KOPT-K1 (cell line): ENCODE data around the gene OR14I1.
"Not testable (repeated sequence)": the region's sequence is repeated elsewhere in the genome, so short reads cannot be mapped to it uniquely, and the experiment has no call there.

Experiments
- H3K27ac ChIP-seq: fragments of 200-600 bp; sonication (generic); 2 replicates; pipeline ENCODE4 v1.5.1; 2016; ENCODE audit warnings: antibody characterized with exemption, mild to moderate bottlenecking, low read depth, low read length; ENCODE audit not compliant: poor library complexity, severe bottlenecking
- H3K36me3 ChIP-seq: fragments of 200-600 bp; sonication (generic); 2 replicates; pipeline ENCODE4 v1.5.1; 2017; ENCODE audit warnings: antibody characterized with exemption, mild to moderate bottlenecking, low read length, moderate library complexity; ENCODE audit not compliant: insufficient read depth
- H3K9me3 ChIP-seq: fragments of 200-600 bp; sonication (generic); 2 replicates; pipeline ENCODE4 v1.5.1; 2017; ENCODE audit warnings: antibody characterized with exemption, low read length, mild to moderate bottlenecking; ENCODE audit not compliant: insufficient read depth, poor library complexity, severe bottlenecking

The OR14I1 gene

DNA sequence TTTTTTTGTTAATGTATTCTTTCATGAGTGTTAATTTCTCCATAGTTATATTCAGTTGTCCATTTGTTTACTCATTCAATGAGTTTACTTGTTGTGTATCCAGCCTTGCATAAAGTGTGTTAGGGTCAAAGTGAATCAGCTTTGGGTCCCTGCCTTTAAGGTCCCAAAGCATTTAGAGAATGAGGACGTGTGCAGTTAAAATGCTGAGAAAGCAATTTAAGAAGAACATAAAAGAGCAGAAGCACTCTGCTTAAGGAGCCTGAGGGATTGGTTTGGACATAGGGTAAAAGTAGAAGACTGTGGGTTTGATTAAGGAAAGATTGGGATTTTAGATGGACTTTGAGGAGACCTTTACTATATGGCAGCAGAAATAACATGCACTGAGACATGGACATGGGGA, 3.5 kb downstream of the OR14I1 start:
- H3K27ac ChIP-seq, result no peak overlapping the region

DNA sequence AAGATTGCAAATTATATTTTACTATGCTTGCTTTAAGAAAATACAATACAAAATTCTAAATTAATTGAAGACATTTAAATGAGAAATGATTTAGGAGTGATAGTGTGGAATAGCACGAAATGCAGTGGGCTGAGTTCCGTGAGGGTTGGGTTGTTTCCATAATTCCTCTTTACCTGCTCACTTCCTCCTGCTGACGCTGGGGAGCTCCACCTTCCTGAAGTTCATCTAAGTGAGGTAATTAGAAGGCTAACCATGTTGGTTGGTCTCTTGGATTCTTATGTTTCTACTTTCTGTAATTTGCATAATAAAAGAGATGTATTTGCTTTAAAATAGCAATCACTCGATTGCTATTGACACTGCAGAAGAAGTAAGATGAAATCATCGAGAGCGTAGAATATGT, 4.7 kb downstream of the OR14I1 start:
- H3K9me3 ChIP-seq, result no peaks in the 10 kb centered on the region
- no peak overlapping the region for H3K27ac ChIP-seq
- H3K36me3 ChIP-seq, result no peaks in the 10 kb centered on the region

More for the DNA sequence above, 3.5 kb downstream of the OR14I1 start:
- no peaks in the 10 kb centered on the region for H3K36me3 ChIP-seq
- H3K9me3 ChIP-seq, result no peaks in the 10 kb centered on the region

DNA sequence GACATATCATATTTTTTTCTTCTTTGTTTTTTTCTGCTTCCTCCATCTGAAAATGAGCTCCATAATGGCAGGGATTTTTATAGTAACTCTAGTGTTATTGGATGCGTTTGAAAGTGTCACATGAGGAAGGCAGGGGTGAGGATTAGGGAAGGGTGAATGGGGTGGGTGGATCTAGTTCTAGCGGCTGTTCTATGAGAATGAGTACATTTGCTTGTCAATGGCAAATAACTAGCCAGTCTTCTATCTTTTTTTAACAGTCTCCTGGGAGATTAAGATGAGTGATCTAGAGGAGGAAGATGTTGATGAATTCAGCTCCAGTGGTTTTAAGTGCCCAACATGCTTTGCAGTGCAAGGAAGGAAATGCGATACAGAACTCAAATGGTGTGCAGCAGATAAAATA, 5.8 kb downstream of the OR14I1 start:
- no peak overlapping the region for H3K27ac ChIP-seq
- no peaks in the 10 kb centered on the region for H3K36me3 ChIP-seq
- no peaks in the 10 kb centered on the region for H3K9me3 ChIP-seq

DNA sequence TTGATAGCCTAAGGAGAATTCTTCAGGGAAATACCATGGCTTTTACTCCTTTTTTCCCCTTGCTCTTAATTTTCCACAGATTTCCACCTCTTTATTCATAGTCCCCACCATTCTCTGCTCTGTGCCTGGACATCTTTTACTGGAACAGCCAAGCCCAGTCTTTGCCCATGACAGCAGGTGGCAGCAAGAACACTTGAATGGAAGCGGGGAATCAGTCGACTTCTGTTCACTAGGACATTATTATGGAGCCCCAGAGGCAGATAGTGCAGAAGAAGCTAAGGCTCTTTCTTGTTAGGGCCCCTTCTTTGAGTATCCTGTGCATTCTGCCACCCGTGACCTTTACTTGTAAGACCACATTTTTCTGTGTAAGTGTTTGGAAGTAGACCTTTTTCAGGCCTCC, 6.3 kb downstream of the OR14I1 start:
- no peak overlapping the region for H3K27ac ChIP-seq
- no peaks in the 10 kb centered on the region for H3K36me3 ChIP-seq
- peaks cover 3% of the 10 kb centered on the region for H3K9me3 ChIP-seq

DNA sequence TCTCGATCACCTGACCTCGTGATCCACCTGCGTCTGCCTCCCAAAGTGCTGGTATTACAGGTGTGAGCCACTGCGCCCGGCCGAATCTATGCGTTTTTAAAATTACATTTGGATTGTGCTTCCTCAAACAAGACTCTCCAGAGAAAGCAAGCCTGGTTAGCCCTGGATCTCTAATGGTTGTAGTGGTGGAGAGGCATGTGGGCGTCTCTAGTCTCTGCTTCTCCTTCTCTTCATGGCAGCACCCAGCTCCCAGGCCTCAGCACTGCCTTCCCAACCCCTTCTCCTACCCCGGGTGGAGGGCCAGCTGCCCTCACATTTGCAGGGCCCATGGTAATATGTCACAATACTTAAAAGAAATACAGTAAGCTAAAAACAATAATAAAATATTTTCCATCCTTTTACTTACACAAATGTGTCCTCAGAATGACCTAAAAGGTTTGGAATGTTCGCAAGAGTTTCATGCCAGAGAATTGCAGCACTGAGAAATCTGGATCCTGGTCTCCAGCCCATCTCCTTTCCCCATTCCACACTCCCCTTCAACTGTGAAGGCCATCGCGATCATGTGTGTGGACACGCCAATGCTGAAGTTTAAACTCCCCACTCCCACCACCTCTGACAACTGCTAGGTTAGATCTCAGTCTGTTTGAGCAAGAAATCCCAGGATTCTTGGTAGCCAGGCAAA, 7.0 kb downstream of the OR14I1 start:
- H3K27ac ChIP-seq, result no peak overlapping the region
- peaks cover 6% of the 10 kb centered on the region for H3K9me3 ChIP-seq

DNA sequence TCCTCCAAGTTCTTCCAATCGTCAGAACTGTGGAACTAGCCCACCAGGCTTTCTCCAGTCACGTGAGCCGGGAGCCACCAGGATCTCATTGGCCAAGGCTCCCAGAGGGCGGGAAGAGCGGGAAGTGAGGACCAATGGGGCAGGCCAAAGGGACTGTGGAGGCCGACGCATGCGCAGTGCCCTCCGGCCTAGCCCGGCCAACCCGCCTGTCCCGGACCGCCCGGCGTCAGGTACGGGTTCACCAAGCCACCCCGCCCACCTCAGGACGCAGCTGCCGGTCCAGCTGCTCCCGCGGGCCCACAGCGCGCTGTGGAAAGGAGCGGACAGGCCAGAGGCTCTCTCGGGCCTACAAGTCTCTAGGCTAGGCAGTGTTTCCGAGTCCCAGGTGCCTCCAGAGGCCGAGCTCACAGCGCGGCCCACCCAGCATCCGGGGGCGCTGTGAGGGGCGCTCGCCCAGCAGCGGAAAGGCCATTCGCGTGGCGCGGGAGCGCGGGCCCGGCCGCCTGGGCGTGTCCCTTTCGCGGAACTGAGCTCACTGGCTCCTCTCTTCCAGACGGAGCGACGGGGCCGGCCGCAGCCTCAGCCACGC, 10.9 kb downstream of the OR14I1 start:
- Histone ChIP-seq H3K27ac (no peak overlapping the region), H3K9me3 (peaks cover 6% of the 10 kb centered on the region), H3K36me3 (no peaks in the 10 kb centered on the region)

More for the DNA sequence above, 7.0 kb downstream of the OR14I1 start:
- H3K36me3 ChIP-seq, result no peaks in the 10 kb centered on the region

DNA sequence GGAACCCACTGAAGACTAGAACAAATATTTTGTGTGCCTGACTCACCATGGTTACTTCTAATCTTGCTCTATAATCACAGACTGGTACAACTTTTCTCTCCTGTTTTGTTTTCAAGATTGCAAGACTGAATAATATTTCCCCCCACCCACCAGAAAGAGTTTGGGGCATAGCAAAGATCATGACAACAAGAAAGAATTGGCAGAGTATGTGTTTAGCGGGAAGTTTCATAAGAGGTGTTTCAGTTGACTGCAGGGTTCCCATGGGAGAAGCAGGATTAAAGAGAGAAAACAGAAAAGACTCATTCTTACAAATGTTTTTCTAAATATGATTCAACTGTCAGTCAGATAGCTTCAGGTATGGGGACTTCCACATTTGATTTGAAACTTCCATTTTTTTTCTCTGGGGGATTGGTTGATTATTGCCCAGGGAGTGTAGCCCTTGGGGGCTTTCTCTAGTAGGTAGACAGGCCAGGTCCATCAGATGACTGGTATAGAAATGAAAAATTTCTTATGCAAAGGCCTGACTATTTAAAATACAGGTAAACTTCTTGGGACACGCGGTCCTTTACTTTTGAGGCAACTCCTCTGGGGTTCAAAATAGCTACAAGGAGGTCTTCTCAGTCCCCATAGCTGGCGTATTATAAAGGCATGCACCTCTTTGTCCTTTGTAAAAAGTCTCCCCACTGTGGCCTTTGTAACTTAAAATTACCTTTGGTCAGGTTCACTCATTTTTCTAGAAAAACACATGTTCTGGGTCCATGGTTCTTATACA, 13.9 kb downstream of the OR14I1 start:
- H3K27ac ChIP-seq, result no peak overlapping the region
- no peaks in the 10 kb centered on the region for H3K36me3 ChIP-seq
- peaks cover 6% of the 10 kb centered on the region for H3K9me3 ChIP-seq

DNA sequence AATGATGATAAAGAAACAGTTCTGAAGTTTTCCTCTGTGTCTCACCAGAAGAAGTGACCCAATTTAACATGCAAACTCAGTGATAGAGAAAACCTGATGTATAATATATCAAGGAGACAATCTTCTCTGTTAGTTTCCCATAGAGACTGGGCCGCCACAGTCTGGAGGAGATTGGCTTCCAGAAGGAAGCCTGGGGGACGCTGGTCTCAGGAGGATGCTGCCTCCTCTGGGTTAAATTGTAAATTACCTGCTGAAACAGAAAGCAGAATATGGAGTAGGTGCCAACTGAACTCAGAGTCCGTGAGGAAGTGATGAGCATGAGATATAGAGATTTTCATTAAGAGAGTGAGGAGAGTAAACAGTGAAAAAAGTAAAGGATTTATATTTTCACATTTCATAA, 15.8 kb downstream of the OR14I1 start:
- Histone ChIP-seq H3K9me3 (peaks cover 6% of the 10 kb centered on the region), H3K36me3 (no peaks in the 10 kb centered on the region)

DNA sequence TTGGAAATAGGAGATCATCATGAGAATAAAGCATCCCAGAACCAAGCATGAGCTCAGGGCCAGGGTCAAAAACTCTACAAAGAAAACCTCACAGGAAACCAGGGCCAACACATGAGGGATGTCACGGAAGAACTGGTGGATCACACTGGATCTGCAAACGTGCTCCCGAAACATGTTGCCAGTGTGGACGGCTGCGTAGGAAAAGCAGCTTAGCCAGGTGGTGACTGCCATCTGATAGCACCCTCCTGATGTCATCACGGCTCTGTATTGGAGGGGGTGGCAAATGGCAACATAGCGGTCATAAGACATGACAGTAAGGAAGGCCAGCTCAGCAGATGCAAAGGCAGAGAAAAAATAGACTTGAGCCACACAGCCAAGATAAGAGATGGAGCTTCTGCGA, 20.9 kb downstream of the OR14I1 start:
- Histone ChIP-seq H3K9me3 (no peaks in the 10 kb centered on the region), H3K36me3 (no peaks in the 10 kb centered on the region), H3K27ac (no peak overlapping the region)

More for the DNA sequence above, 15.8 kb downstream of the OR14I1 start:
- no peak overlapping the region for H3K27ac ChIP-seq

DNA sequence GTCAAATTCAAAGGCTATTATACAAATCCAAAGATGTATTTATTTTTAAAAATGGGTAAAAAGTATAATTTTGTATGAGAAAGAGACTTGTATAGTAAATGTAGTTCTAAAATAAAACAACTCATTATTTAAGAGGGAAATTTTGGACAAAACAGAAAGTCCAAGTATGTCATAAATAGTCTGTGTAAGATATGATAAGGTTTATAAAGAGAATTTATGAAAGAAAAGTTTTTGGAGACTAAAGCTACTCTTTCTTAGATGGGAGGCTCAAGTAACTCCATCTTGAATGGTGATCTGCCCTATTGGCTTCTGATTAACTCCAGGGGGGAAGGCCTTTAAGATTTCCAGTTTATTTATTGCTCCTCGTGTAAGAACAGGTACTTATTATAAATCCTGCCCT, 32.6 kb downstream of the OR14I1 start:
- peaks cover 15% of the 10 kb centered on the region for H3K9me3 ChIP-seq
- no peaks in the 10 kb centered on the region for H3K36me3 ChIP-seq
- H3K27ac ChIP-seq, result no peak overlapping the region

DNA sequence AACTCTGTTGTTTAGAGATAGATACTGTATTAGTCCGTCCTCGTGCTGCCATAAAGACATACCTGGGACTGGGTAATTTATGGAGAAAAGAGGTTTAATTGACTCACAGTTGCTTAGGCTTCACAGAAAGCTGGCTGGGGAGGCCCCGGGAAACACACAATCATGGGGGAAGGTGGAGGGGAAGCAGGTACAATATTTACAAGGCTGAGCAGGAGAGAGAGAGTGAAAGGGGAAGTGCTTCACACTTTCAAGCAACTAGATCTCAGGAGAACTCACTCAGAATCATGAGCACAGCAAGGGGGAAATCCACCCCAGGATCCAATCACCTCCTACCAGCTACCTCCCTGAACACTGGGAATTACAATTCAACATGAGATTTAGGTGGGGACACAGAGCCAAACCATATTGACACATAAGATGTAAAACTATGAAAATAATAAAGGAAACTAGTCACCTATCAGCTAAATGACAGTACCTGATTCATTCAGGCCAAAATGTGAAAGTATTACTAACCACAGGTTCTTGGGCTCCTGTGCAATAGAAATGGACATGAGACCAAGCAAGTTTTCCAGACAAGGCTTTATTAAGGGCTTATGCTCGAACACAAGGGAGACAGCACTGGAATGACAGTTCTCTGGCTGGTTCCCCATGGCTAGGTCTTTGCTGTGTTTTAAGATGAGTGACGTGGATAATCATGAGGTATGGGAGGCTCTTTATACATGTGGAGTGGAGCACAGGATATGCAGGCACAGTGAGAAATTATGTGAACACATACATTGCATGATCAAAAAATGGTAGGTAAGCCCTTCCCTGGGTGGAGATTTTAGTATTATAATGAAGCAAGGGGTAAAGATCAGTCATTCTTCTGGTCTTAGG, 38.9 kb downstream of the OR14I1 start:
- not testable (repeated sequence) for H3K27ac ChIP-seq, H3K36me3 ChIP-seq, H3K9me3 ChIP-seq

DNA sequence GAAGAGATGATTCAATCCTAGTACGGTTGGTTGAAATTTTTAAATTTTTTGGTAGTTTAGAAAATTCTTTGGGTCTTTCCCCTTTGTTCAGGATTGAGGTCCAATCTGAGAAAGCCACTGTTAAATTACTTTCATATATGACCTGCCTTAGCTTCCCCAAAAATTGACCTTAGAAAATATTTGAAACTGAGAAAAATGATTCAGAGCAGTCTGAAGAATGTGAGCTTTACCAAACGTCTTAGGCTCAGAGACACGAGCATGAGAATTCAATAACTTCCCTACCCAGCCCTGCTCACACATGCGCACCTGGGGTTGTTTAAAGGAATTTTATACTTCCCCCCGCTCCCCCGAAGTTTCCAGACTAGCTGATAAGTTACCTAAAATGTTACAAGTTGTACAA, 45.8 kb downstream of the OR14I1 start:
- H3K27ac ChIP-seq, H3K9me3 ChIP-seq, H3K36me3 ChIP-seq: not testable (repeated sequence)

DNA sequence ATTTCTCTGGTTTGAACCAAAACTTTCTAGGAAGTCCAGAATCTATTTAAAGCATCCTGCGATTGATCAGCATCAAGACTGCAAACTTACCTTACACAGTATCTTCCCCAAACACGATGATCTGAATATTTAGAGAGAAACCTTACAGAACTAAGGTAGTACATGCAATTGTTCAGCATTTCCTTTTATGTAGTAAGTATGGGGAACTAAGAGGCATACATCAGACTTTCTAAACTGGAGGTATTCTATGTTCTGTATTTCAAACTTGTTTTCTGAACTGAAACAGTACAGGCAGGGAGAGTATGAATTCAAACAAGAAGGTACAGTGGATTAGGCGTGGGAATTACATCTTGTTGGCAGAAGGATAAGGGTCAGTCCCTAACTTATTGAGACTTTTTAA, 47.2 kb downstream of the OR14I1 start, which contains the start of gene OR2T27:
OR2T27 (minus strand) TSS at position 175 of the 400 bp plus-strand sequence. CDS start 4,644 bp downstream, outside the sequence.
- H3K27ac ChIP-seq, H3K36me3 ChIP-seq, H3K9me3 ChIP-seq: not testable (repeated sequence)
